Liver (tissue), 9 donors: ENCODE measurements around the gene NAT9. TPM values are rescaled to one million over a fixed set of nuclear protein-coding genes. Genes with fewer than 3 reads are reported as not detected.

ENCODE experiments used
- DNase-seq: peaks from one replicate; pipeline ENCODE4 v3.0.0-alpha.2; 2017; ENCODE audit warnings: low spot score
- H3K27ac ChIP-seq, 2 donors: one replicate each; pipeline ENCODE4 v1.7.0; 2013; ENCODE audit warnings: inconsistent platforms in 2 of 2, low read length in 2 of 2, control low read depth in 1 of 2, low read depth in 1 of 2, mild to moderate bottlenecking in 1 of 2
- H3K27me3 ChIP-seq, 4 donors: one replicate each; pipeline versions ENCODE4 v1.6.1 to v1.7.0; 2013; ENCODE audit warnings: low read length in 3 of 4, inconsistent platforms in 1 of 4, mild to moderate bottlenecking in 1 of 4, moderate library complexity in 1 of 4; ENCODE audit not compliant: control insufficient read depth in 4 of 4, insufficient read depth in 4 of 4
- H3K36me3 ChIP-seq, 4 donors: one replicate each; pipeline versions ENCODE4 v1.6.1 to v1.7.0; 2013; ENCODE audit warnings: low read length in 3 of 4, mild to moderate bottlenecking in 3 of 4, low read depth in 1 of 4, moderate library complexity in 1 of 4; ENCODE audit not compliant: control insufficient read depth in 4 of 4, insufficient read depth in 3 of 4
- H3K4me1 ChIP-seq, 4 donors: one replicate each; pipeline versions ENCODE4 v1.6.1 to v1.7.0; 2013; ENCODE audit warnings: low read length in 3 of 4, mild to moderate bottlenecking in 3 of 4, moderate library complexity in 1 of 4; ENCODE audit not compliant: control insufficient read depth in 4 of 4, insufficient read depth in 4 of 4
- H3K4me3 ChIP-seq, 3 donors: one replicate each; pipeline versions ENCODE4 v1.6.1 to v1.7.0; 2013; ENCODE audit warnings: low read length in 3 of 3, control low read depth in 1 of 3, low read depth in 1 of 3, mild to moderate bottlenecking in 1 of 3
- H3K9ac ChIP-seq, 2 donors: one replicate each; pipeline ENCODE4 v1.7.0; 2013; ENCODE audit warnings: low read length in 2 of 2, mild to moderate bottlenecking in 2 of 2, moderate library complexity in 2 of 2, control low read depth in 1 of 2, low read depth in 1 of 2
- H3K9me3 ChIP-seq, 4 donors: one replicate each; pipeline versions ENCODE4 v1.6.1 to v1.7.0; 2013; ENCODE audit warnings: low read length in 3 of 4; ENCODE audit not compliant: control insufficient read depth in 4 of 4
- EGR1 ChIP-seq, 2 donors: IDR thresholded peaks; 2 replicates each; pipeline ENCODE4 v1.6.1; 2016 to 2018; ENCODE audit warnings: antibody characterized with exemption in 2 of 2, low read depth in 2 of 2
- FOXA1 ChIP-seq: IDR thresholded peaks from 2 replicates; pipeline ENCODE4 v1.6.1; 2016; ENCODE audit warnings: antibody characterized with exemption
- FOXA2 ChIP-seq: IDR thresholded peaks from 2 replicates; pipeline ENCODE4 v1.6.1; 2016; ENCODE audit warnings: antibody characterized with exemption
- GABPA ChIP-seq, 2 donors: IDR thresholded peaks in 1 of 2; conservative IDR thresholded peaks in 1 of 2; 2 replicates each; pipeline ENCODE4 v1.6.1; 2016; ENCODE audit warnings: antibody characterized with exemption in 2 of 2, mild to moderate bottlenecking in 1 of 2, moderate library complexity in 1 of 2
- HNF4A ChIP-seq, 2 donors: conservative IDR thresholded peaks; 2 replicates each; pipeline ENCODE4 v1.6.1; 2016; ENCODE audit warnings: antibody characterized with exemption in 2 of 2, mild to moderate bottlenecking in 2 of 2
- JUND ChIP-seq, 2 donors: IDR thresholded peaks; 2 replicates each; pipeline ENCODE4 v1.6.1; 2016; ENCODE audit warnings: antibody characterized with exemption in 2 of 2
- RAD21 ChIP-seq, 2 donors: IDR thresholded peaks; 2 replicates each; pipeline ENCODE4 v1.6.1; 2016; ENCODE audit warnings: antibody characterized with exemption in 2 of 2, mild to moderate bottlenecking in 2 of 2
- RXRA ChIP-seq, 2 donors: IDR thresholded peaks; 2 replicates each; pipeline ENCODE4 v1.6.1; 2017 to 2018; ENCODE audit warnings: antibody characterized with exemption in 2 of 2, mild to moderate bottlenecking in 1 of 2
- SP1 ChIP-seq: IDR thresholded peaks from 2 replicates; pipeline ENCODE4 v1.6.1; 2018; ENCODE audit warnings: antibody characterized with exemption, mild to moderate bottlenecking
- TAF1 ChIP-seq: conservative IDR thresholded peaks from 2 replicates; pipeline ENCODE4 v1.6.1; 2016; ENCODE audit warnings: antibody characterized with exemption, mild to moderate bottlenecking
- WGBS: extraction: QIAGEN DNeasy Blood & Tissue Kit; methylation state at CpG from one replicate; pipeline ENCODE4 v1.1.7; 2013; 5-methylcytosine and 5-hydroxymethylcytosine counted together
- polyA plus RNA-seq, 2 donors: library from polyadenylated mRNA; stranded (reverse) in 1 of 2; unstranded in 1 of 2; fragments of 200-250 nt in 1 of 2; fragments of >200 nt in 1 of 2; fragmentation: Nextera tagmentation in 1 of 2; extraction: Ambion mirVana in 1 of 2; gene quantifications; one replicate each; pipeline versions ENCODE4 v1.2.1 to v1.2.3, GENCODE V29; 2013 to 2015
- total RNA-seq, 2 donors: library from RNA; depleted of rRNA; stranded (reverse); fragments of >200 nt; gene quantifications; one replicate each; pipeline ENCODE4 v1.2.3, GENCODE V29; 2014
- TF ChIP-seq, protein P1 (sequence below): IDR thresholded peaks from 2 replicates; pipeline ENCODE4 v1.6.1; 2016; ENCODE audit warnings: antibody characterized with exemption, mild to moderate bottlenecking
- TF ChIP-seq, protein P2 (sequence below): IDR thresholded peaks from 2 replicates; pipeline ENCODE4 v1.6.1; 2016; ENCODE audit warnings: antibody characterized with exemption
- TF ChIP-seq, protein P3 (sequence below): IDR thresholded peaks from 2 replicates; pipeline ENCODE4 v1.6.1; 2016; ENCODE audit warnings: antibody characterized with exemption
- TF ChIP-seq, protein P4 (sequence below): IDR thresholded peaks from 2 replicates; pipeline ENCODE4 v1.6.1; 2016; ENCODE audit warnings: antibody characterized with exemption
- TF ChIP-seq, protein P5 (sequence below): fragments of 150-350 bp; IDR thresholded peaks from 2 replicates; pipeline ENCODE4 v1.5.1; 2017; ENCODE audit warnings: improper control_type of control experiment, low read depth, low read length; ENCODE audit not compliant: missing input control
- donor health status: healthy.
- donor health status: healthy.
- donor health status: healthy.
- donor health status: healthy.
- donor health status: healthy.

The NAT9 gene
- total and polyA plus RNA-seq, 4 donors = 8.1 to 25.5 (median 17.1) TPM

DNA sequence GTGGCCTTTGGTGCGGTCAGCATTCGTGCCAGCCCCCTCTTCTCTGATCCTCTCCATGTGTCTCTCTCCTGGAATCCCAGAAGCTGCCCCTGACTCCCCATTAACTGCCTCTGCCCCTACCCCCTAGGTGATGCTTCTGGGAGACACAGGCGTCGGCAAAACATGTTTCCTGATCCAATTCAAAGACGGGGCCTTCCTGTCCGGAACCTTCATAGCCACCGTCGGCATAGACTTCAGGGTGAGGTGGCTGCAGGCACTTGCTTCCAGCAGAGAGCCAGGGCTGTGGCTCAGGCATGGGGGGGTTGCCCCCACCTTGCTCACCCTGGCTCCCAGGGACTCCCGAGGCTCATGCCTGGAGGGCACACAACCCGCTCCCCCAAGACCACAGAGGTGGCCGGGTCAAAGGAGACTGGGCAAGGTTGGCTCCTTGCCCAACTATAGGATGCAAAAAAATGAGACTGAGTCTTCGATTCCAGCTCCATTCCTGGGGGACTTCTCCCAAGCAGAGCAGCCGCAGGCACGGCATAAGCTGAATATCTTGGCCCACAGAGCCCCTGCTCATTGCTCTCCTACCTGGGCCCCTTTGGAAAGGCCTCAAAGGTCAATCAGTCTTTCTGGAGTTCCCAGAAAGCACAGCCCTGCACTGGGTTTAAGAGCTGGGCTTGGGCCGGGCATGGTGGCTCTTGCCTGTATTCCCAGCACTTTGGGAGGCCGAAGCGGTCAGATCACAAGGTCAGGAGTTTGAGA is 35.3 kb downstream of the NAT9 start:
- Histone ChIP-seq H3K27me3 (no peaks in the 10 kb centered on the region), H3K4me3 (no peak overlapping the region), H3K4me1 (peaks cover 15 to 47% (median 27%) of the 10 kb centered on the region in 4 donors), H3K9ac (no peak overlapping the region), H3K9me3 (no peaks in the 10 kb centered on the region), H3K36me3 (no peaks in the 10 kb centered on the region), H3K27ac (no peak overlapping the region)
- 89% methylated on average over 17 of the region's 17 CpGs for WGBS
- no peak for TF ChIP-seq SP1
- TF ChIP-seq, protein P1, sequence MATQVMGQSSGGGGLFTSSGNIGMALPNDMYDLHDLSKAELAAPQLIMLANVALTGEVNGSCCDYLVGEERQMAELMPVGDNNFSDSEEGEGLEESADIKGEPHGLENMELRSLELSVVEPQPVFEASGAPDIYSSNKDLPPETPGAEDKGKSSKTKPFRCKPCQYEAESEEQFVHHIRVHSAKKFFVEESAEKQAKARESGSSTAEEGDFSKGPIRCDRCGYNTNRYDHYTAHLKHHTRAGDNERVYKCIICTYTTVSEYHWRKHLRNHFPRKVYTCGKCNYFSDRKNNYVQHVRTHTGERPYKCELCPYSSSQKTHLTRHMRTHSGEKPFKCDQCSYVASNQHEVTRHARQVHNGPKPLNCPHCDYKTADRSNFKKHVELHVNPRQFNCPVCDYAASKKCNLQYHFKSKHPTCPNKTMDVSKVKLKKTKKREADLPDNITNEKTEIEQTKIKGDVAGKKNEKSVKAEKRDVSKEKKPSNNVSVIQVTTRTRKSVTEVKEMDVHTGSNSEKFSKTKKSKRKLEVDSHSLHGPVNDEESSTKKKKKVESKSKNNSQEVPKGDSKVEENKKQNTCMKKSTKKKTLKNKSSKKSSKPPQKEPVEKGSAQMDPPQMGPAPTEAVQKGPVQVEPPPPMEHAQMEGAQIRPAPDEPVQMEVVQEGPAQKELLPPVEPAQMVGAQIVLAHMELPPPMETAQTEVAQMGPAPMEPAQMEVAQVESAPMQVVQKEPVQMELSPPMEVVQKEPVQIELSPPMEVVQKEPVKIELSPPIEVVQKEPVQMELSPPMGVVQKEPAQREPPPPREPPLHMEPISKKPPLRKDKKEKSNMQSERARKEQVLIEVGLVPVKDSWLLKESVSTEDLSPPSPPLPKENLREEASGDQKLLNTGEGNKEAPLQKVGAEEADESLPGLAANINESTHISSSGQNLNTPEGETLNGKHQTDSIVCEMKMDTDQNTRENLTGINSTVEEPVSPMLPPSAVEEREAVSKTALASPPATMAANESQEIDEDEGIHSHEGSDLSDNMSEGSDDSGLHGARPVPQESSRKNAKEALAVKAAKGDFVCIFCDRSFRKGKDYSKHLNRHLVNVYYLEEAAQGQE = no peak
- TF ChIP-seq FOXA2 = no peak
- TF ChIP-seq EGR1 (IDR thresholded peaks at IDR 0.05; ENCODE audit: low read depth in 2 of 2) = no peak
- TF ChIP-seq, protein P2, sequence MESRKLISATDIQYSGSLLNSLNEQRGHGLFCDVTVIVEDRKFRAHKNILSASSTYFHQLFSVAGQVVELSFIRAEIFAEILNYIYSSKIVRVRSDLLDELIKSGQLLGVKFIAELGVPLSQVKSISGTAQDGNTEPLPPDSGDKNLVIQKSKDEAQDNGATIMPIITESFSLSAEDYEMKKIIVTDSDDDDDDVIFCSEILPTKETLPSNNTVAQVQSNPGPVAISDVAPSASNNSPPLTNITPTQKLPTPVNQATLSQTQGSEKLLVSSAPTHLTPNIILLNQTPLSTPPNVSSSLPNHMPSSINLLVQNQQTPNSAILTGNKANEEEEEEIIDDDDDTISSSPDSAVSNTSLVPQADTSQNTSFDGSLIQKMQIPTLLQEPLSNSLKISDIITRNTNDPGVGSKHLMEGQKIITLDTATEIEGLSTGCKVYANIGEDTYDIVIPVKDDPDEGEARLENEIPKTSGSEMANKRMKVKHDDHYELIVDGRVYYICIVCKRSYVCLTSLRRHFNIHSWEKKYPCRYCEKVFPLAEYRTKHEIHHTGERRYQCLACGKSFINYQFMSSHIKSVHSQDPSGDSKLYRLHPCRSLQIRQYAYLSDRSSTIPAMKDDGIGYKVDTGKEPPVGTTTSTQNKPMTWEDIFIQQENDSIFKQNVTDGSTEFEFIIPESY = no peak
- no peak for TF ChIP-seq TAF1
- TF ChIP-seq, protein P3, sequence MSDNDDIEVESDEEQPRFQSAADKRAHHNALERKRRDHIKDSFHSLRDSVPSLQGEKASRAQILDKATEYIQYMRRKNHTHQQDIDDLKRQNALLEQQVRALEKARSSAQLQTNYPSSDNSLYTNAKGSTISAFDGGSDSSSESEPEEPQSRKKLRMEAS = no peak
- TF ChIP-seq, protein P4, sequence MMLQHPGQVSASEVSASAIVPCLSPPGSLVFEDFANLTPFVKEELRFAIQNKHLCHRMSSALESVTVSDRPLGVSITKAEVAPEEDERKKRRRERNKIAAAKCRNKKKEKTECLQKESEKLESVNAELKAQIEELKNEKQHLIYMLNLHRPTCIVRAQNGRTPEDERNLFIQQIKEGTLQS = no peak
- TF ChIP-seq RXRA (IDR thresholded peaks at IDR 0.05) = no peak
- TF ChIP-seq RAD21 (IDR thresholded peaks at IDR 0.05) = no peak
- no peak for TF ChIP-seq JUND (IDR thresholded peaks at IDR 0.05)
- no peak for TF ChIP-seq HNF4A (conservative IDR thresholded peaks at IDR 0.05)
- TF ChIP-seq GABPA (IDR thresholded peaks at IDR 0.05 in 1 of 2, conservative IDR thresholded peaks at IDR 0.05 in 1 of 2) = no peak
- TF ChIP-seq FOXA1 = no peak
- TF ChIP-seq, protein P5, sequence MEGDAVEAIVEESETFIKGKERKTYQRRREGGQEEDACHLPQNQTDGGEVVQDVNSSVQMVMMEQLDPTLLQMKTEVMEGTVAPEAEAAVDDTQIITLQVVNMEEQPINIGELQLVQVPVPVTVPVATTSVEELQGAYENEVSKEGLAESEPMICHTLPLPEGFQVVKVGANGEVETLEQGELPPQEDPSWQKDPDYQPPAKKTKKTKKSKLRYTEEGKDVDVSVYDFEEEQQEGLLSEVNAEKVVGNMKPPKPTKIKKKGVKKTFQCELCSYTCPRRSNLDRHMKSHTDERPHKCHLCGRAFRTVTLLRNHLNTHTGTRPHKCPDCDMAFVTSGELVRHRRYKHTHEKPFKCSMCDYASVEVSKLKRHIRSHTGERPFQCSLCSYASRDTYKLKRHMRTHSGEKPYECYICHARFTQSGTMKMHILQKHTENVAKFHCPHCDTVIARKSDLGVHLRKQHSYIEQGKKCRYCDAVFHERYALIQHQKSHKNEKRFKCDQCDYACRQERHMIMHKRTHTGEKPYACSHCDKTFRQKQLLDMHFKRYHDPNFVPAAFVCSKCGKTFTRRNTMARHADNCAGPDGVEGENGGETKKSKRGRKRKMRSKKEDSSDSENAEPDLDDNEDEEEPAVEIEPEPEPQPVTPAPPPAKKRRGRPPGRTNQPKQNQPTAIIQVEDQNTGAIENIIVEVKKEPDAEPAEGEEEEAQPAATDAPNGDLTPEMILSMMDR = no peak
- no peak for DNase-seq
